ENCODE measurements around the gene POLD2.

POLD2 gene

GRCh38 chr7:44103566-44103922 is 19.8 kb downstream of the POLD2 start:
- no peak overlapping the region for H3K4me3 ChIP-seq (ENCODE audit: insufficient read depth, low read length, poor library complexity, severe bottlenecking)
- H3K27me3 ChIP-seq (ENCODE audit: low read length): no peaks in the 10 kb centered on the region
- no peak overlapping the region for H3K4me2 ChIP-seq (ENCODE audit: low read depth, low read length, poor library complexity, severe bottlenecking)
- no peaks in the 10 kb centered on the region for H4K20me1 ChIP-seq (ENCODE audit: low read depth, low read length)
- H3K79me2 ChIP-seq (ENCODE audit: insufficient read depth, low read length): no peaks in the 10 kb centered on the region
- no peaks in the 10 kb centered on the region for H3K9me2 ChIP-seq (replicated peaks; ENCODE audit: insufficient read depth, low read length)
- no peak overlapping the region for H2AFZ ChIP-seq (ENCODE audit: low read depth, low read length, severe bottlenecking)
- H3F3A ChIP-seq (ENCODE audit: insufficient read depth): no peaks in the 10 kb centered on the region
- no peak overlapping the region for H3K27ac ChIP-seq (ENCODE audit: low read depth, low read length)
- H3K36me3 ChIP-seq (ENCODE audit: low read length): no peaks in the 10 kb centered on the region
- H3K9ac ChIP-seq (ENCODE audit: low read length): no peak overlapping the region
- H3K9me3 ChIP-seq (ENCODE audit: insufficient read depth, low read length): no peaks in the 10 kb centered on the region
- TF ChIP-seq EZH2phosphoT487 (conservative IDR thresholded peaks at IDR 0.05; ENCODE audit: low read length) (no peak), CTCF (IDR thresholded peaks at IDR 0.05; ENCODE audit: insufficient read depth, low read length, poor library complexity, severe bottlenecking) (no peak)

- Histone ChIP-seq H3K9me2 (replicated peaks; ENCODE audit: insufficient read depth, low read length) (no peaks in the 10 kb centered on the region), H3K9me3 (ENCODE audit: insufficient read depth, low read length) (no peaks in the 10 kb centered on the region), H2AFZ (ENCODE audit: low read depth, low read length, severe bottlenecking) (no peak overlapping the region), H3K4me3 (ENCODE audit: insufficient read depth, low read length, poor library complexity, severe bottlenecking) (no peak overlapping the region), H4K20me1 (ENCODE audit: low read depth, low read length) (no peaks in the 10 kb centered on the region), H3K36me3 (ENCODE audit: low read length) (no peaks in the 10 kb centered on the region), H3K27me3 (ENCODE audit: low read length) (no peaks in the 10 kb centered on the region), H3K27ac (ENCODE audit: low read depth, low read length) (no peak overlapping the region), H3K79me2 (ENCODE audit: insufficient read depth, low read length) (no peaks in the 10 kb centered on the region), H3K9ac (ENCODE audit: low read length) (no peak overlapping the region), H3F3A (ENCODE audit: insufficient read depth) (no peaks in the 10 kb centered on the region), H3K4me2 (ENCODE audit: low read depth, low read length, poor library complexity, severe bottlenecking) (no peak overlapping the region)
- TF ChIP-seq CTCF (IDR thresholded peaks at IDR 0.05; ENCODE audit: insufficient read depth, low read length, poor library complexity, severe bottlenecking) (no peak), EZH2phosphoT487 (conservative IDR thresholded peaks at IDR 0.05; ENCODE audit: low read length) (no peak)
Observed at GRCh38 chr7:44102846-44103565, 20.3 kb downstream of the POLD2 start.

- Histone ChIP-seq H3K4me2 (ENCODE audit: low read depth, low read length, poor library complexity, severe bottlenecking) (no peak overlapping the region), H3K27ac (ENCODE audit: low read depth, low read length) (no peak overlapping the region), H3K27me3 (ENCODE audit: low read length) (no peaks in the 10 kb centered on the region), H3K9me3 (ENCODE audit: insufficient read depth, low read length) (no peaks in the 10 kb centered on the region), H3K79me2 (ENCODE audit: insufficient read depth, low read length) (no peaks in the 10 kb centered on the region), H3K9me2 (replicated peaks; ENCODE audit: insufficient read depth, low read length) (no peaks in the 10 kb centered on the region), H3K9ac (ENCODE audit: low read length) (no peak overlapping the region), H3K36me3 (ENCODE audit: low read length) (no peaks in the 10 kb centered on the region), H3K4me3 (ENCODE audit: insufficient read depth, low read length, poor library complexity, severe bottlenecking) (no peak overlapping the region), H3F3A (ENCODE audit: insufficient read depth) (no peaks in the 10 kb centered on the region), H2AFZ (ENCODE audit: low read depth, low read length, severe bottlenecking) (no peak overlapping the region), H4K20me1 (ENCODE audit: low read depth, low read length) (no peaks in the 10 kb centered on the region)
- TF ChIP-seq CTCF (IDR thresholded peaks at IDR 0.05; ENCODE audit: insufficient read depth, low read length, poor library complexity, severe bottlenecking): no peak
- no peak for TF ChIP-seq EZH2phosphoT487 (conservative IDR thresholded peaks at IDR 0.05; ENCODE audit: low read length)
Observed at GRCh38 chr7:44101966-44102845, 21.1 kb downstream of the POLD2 start.

All from SU-DHL-6 (cell line).